Keratinocyte (primary cell): Measurements from ENCODE around the gene NAGA.

Experiments
- EZH2 ChIP-seq: IDR thresholded peaks from one replicate; pipeline ENCODE4 v1.6.1; 2012; ENCODE audit warnings: inconsistent platforms, mild to moderate bottlenecking, low read length, moderate library complexity
- TF ChIP-seq, protein P1 (sequence below), 3 experiments: IDR thresholded peaks in 1 of 3; conservative IDR thresholded peaks in 1 of 3; optimal IDR thresholded peaks in 1 of 3; 2 replicates in 2 of 3; 3 replicates in 1 of 3; pipeline versions ENCODE3 to v1.5.1; 2011; ENCODE audit warnings: low read length in 3 of 3, mild to moderate bottlenecking in 3 of 3, moderate library complexity in 2 of 3, control low read depth in 1 of 3, inconsistent platforms in 1 of 3; ENCODE audit not compliant: insufficient read depth in 2 of 3; ENCODE audit errors: extremely low read depth in 1 of 3

DNA sequence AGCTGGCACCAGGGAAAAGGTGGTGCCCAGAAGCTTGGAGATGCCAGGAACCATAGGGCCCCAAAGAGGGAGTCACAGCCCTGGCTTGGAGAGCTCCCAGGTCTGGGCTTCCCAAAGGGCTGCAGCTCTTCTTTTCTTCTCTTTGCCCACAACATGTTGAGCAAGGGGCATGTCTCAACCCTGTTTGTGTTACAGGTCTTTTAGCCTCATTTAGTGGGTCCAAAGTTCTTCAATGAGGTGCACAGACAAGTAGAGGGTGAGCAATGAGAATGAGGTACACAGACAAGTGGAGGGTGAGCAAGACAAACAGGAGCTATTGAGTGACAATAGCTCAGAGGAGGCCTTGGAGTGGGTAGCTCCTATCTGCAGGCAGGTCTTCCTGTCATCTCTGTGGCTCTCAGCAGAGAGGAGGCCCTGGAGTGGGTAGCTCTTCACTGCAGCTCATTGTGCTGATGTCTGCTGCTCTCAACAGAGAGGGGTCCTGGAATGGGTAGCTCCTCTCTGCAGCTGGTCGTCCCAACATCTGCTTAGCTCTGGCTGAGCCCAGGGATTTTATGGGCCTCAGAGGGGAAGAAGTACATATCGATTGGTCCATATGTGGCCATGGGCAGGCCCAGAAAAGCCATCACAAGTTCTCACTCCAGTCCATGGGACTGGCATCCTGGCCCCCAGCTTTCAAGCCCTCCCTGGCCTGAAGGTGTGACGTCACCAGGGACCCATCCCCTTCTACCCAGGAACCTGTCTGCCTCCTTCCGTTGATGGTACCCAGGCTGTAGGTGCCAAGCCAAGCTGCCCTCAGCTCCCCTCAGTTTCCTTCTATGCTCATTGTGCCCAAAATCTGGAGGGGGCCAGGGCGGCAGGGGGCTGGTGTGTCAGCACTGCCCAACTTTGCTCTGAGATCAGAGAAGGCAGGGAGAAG is 37.1 kb downstream of the NAGA start:
- TF ChIP-seq, protein P1, sequence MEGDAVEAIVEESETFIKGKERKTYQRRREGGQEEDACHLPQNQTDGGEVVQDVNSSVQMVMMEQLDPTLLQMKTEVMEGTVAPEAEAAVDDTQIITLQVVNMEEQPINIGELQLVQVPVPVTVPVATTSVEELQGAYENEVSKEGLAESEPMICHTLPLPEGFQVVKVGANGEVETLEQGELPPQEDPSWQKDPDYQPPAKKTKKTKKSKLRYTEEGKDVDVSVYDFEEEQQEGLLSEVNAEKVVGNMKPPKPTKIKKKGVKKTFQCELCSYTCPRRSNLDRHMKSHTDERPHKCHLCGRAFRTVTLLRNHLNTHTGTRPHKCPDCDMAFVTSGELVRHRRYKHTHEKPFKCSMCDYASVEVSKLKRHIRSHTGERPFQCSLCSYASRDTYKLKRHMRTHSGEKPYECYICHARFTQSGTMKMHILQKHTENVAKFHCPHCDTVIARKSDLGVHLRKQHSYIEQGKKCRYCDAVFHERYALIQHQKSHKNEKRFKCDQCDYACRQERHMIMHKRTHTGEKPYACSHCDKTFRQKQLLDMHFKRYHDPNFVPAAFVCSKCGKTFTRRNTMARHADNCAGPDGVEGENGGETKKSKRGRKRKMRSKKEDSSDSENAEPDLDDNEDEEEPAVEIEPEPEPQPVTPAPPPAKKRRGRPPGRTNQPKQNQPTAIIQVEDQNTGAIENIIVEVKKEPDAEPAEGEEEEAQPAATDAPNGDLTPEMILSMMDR (optimal IDR thresholded peaks at IDR 0.05 in 1 of 3, IDR thresholded peaks at IDR 0.05 in 1 of 3, conservative IDR thresholded peaks at IDR 0.05 in 1 of 3; ENCODE audit: extremely low read depth in 1 of 3, insufficient read depth in 2 of 3, low read length in 3 of 3) = no peak
- TF ChIP-seq EZH2 = no peak
